DMS 273 (cell line): ENCODE results near the gene KIF18A.

Experiments
- DNase-seq: peaks from one replicate; lab custom pipeline; 2025; ENCODE audit not compliant: unreplicated experiment; lab: John Stamatoyannopoulos, UW

KIF18A gene

GRCh38 chr11:28048812-28049211, 59.1 kb downstream of the KIF18A start:
- DNase-seq, result no peak

GRCh38 chr11:28043930-28044709, 63.8 kb downstream of the KIF18A start:
- DNase-seq, result no peak

GRCh38 chr11:28040384-28040783, 67.6 kb downstream of the KIF18A start:
- DNase-seq, result no peak

- DNase-seq, result no peak
Measured at GRCh38 chr11:28038775-28039174, 69.2 kb downstream of the KIF18A start.

- no peak for DNase-seq
Measured at GRCh38 chr11:28026634-28027290, 81.2 kb downstream of the KIF18A start.

- no peak for DNase-seq
Measured at GRCh38 chr11:28017816-28018215, 90.1 kb downstream of the KIF18A start.

- DNase-seq, result no peak
Measured at GRCh38 chr11:28011813-28012212, 96.1 kb downstream of the KIF18A start.

- DNase-seq, result no peak
Measured at GRCh38 chr11:28009996-28010395, 98.0 kb downstream of the KIF18A start.

GRCh38 chr11:28009388-28009787, 98.6 kb downstream of the KIF18A start:
- DNase-seq, result peak; percentile 12

- no peak for DNase-seq
Measured at GRCh38 chr11:28003615-28004014, 104.3 kb downstream of the KIF18A start.

GRCh38 chr11:27998552-27998951, 109.4 kb downstream of the KIF18A start:
- no peak for DNase-seq

GRCh38 chr11:27997344-27997743, 110.6 kb downstream of the KIF18A start:
- DNase-seq, result no peak

GRCh38 chr11:27996066-27996465, 111.9 kb downstream of the KIF18A start:
- DNase-seq, result no peak

GRCh38 chr11:27995083-27995482, 112.9 kb downstream of the KIF18A start:
- no peak for DNase-seq

GRCh38 chr11:27991736-27992135, 116.2 kb downstream of the KIF18A start:
- no peak for DNase-seq

GRCh38 chr11:27977527-27977926, 130.4 kb downstream of the KIF18A start:
- DNase-seq, result no peak

- no peak for DNase-seq
Measured at GRCh38 chr11:27977031-27977430, 130.9 kb downstream of the KIF18A start.

GRCh38 chr11:27976262-27976661, 131.7 kb downstream of the KIF18A start:
- DNase-seq, result no peak

GRCh38 chr11:27973851-27974536, 134.0 kb downstream of the KIF18A start:
- no peak for DNase-seq

- no peak for DNase-seq
Measured at GRCh38 chr11:27972522-27973170, 135.3 kb downstream of the KIF18A start.

GRCh38 chr11:27971171-27971570, 136.8 kb downstream of the KIF18A start:
- DNase-seq, result no peak
